PC-3 (cell line): ENCODE results near the gene NCL.

Experiments
- CTCF ChIP-seq: fragments of 300-600 bp; sonication (generic); conservative IDR thresholded peaks from 2 replicates; pipeline ENCODE4 v1.5.1; 2017; ENCODE audit warnings: antibody characterized with exemption, low read depth, mild to moderate bottlenecking, low read length
- EZH2 ChIP-seq: fragments of 300-600 bp; sonication (generic); IDR thresholded peaks from one replicate; pipeline ENCODE4 v1.6.1; 2017; ENCODE audit warnings: antibody characterized with exemption, mild to moderate bottlenecking, low read length; ENCODE audit not compliant: unreplicated experiment

GRCh38 chr2:231470246-231470900 lies 6.1 kb upstream of the NCL start:
- TF ChIP-seq CTCF (no peak), EZH2 (no peak)
